Stimulated activated CD4-positive, alpha-beta T cell treated with anti-CD3 and anti-CD28 coated beads, Interleukin-15, amount 100 ng/mL, for 24 hours (primary cell): ENCODE measurements around the gene TREML4.
A peak's percentile ranks its signal among the peaks of the same experiment; 100 is the strongest.

ENCODE experiments used
- DNase-seq: peaks from one replicate; pipeline ENCODE4 v3.0.0-alpha.2; 2020

Gene TREML4

DNA sequence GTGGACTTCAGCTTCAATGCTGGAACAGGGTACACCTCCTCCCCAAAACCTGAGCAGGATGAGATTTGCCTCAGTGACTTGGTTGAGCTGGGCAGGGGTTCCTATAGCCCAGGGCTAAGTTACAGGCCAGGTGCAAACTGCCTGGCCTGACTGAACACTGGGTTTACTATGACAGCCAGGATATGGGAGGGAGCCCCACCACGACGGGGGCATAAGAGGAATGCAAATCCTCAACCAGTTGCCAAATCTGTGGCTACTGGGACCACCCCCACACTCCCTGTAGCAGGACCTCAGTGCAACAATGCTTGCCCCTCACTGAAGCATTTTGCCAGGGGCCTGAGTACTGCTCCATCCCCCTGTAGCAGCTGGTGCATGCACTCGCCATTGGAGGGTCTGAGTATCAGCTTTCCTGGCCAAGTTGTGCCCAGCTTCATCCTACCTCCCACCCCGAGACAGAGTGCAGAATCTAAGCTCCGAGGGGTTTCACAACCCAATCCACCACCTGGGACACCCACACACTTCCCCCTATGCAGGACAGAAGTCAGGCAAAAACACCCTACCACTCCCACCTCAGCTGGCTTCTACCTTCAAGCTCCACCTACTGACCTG, 27.6 kb downstream of the TREML4 start:
- no peak for DNase-seq

DNA sequence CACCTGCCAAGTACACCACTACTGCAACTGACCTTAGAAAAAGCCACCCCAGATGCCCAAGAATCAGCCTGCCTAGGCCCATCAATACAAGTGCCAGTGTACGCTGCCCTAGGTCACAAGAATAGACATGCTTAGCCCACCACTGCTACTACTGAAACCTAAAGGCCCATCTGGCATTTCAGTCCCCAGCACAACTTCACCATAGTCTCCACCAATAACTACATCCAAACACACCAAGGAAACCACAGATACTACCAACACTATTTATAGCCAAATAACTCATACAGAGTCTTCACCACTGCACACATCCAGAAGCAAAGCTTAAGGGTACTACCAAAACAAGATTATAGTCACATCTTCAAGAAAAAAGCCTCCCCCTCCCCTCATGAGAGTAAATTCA, 28.2 kb downstream of the TREML4 start:
- no peak for DNase-seq

DNA sequence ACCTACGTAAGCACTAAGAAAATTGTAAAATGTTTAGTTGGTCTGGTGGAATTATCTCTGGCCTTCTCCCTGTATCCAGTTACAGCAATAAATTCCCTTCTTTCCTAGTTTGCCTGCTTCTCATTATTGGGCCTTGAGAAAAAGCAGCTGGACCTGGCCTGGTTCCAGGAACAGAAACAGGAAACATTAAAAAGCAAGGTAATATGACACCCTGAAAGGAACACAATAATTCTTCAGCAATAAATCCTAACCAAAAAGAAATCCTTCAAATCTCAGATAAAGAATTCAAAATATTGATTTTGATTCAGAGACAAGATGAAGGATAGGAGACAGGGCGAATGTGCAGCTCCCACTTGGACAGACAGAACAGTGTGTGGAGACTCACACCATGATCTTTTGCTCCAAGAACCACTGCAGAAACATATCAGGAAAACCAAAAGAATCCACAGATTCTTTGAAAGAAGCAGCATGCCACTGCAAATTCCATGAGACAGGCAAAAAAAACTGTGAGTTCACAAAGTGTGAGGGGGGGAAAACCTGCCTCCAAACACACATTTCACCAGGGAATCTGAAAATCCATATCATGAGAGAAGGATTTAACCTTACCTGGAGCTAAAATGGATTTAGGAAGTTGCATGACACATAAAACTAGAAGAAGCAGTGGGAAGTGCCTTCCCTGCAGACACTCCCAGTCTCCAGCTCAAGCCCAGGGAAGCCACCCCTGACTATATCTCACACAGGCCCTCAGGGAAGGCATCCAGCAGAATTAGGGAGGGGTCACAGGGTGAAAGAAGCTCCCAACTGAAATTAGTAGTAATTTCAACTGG, 29.4 kb downstream of the TREML4 start:
- no peak for DNase-seq

DNA sequence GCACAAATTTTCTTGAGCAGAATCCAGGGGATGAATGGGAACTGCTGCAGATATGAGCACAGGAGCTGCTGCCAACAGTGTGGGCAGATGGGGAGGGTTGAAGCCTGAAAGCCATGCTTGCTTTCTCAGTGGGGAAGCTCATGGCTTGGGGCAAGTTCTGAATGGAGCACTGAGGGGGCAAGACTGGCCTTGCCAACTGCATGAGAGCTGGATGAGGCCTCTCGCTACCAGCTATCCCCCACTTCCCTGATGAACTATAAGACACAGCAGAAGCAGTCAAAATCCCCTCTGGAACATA, 30.0 kb downstream of the TREML4 start:
- no peak for DNase-seq

DNA sequence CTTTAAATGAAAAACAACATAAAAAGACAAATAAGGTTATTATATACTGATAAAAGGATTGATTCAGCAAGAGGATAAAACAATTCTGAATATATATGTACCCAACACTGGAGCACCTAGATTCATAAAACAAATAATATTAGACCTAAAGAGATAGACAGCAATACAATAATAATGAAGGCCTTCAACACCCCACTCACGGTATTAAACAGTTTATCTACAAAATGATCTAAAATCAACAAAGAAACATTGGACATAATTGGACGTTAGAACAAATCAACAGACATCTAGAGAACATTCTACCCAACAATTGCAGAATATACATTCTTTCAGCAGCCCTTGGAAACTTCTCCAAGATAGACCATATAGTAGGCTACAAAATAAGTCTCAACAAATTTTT, 34.3 kb downstream of the TREML4 start:
- no peak for DNase-seq

DNA sequence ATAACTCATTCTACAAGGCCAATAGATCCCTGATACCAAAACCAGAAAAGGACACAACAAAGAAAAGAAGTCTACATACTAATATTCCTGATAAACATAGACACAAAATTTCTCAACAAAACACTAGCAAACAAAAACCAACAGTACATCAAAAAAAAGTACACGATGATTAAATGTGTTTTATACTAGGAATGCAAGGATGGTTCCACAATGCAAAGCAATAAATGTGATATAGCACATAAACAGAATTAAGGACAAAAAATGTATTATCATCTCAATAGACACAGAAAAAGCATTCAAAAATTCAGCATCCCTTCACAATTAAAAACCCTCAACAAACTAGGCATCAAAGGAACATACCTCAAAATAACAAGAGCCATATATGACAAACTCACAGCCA, 35.1 kb downstream of the TREML4 start:
- DNase-seq = no peak

DNA sequence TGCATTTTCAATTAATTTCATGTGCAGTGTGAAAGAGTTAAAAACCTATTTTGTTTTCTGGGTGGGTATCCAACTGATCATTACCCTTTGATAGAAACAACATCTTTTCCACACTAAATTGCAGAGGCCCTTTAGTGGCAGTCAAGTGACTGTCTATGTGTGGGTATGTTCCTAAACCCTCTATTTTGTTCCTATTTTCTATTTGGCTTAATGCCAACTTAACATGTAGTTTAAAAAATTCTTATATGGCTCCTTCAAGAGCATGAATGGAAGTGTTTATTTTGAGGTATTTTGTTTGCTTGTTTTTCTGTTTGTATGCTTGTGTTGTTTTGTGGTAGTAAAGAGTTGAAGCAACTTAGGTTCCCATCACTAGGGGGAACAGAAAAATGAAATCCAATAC, 38.4 kb downstream of the TREML4 start:
- no peak for DNase-seq

DNA sequence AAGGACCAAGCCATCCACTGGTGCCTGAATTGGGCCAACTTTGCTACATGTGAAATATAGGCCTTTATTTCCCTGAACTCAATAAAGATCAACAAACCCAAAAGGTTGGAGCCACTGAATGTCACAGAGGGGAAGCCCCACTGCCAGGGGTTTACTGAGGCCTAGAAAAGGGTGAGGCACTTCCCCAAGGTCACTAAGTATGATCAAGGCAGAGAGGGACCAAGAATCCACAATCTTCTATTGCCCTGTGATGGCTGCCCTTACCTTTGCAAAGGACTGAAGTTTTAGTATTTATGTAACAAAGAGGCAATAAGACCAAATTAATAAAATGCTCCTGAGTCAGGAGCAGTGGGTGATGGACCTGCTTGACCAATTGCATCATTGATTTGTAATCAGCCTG, 40.3 kb downstream of the TREML4 start:
- no peak for DNase-seq

DNA sequence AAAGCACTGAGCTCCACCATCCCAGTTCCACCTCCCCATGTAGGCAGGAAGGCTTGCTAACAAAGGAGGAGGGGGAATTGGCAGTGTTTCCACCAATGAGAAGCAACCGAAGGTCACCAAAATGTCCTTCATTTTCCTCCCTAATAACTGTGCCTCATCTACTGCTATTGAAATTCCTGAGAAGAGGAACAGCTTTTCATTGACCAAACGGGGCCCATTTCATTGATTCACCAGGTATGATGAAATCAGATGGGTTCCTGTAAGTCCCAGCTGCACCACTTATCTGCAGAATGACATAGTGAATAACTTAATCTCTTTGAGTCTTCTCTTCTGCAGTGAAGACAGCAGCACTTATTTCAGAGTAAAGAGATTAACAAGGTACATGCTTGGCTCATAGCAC, 41.0 kb downstream of the TREML4 start:
- DNase-seq = no peak

DNA sequence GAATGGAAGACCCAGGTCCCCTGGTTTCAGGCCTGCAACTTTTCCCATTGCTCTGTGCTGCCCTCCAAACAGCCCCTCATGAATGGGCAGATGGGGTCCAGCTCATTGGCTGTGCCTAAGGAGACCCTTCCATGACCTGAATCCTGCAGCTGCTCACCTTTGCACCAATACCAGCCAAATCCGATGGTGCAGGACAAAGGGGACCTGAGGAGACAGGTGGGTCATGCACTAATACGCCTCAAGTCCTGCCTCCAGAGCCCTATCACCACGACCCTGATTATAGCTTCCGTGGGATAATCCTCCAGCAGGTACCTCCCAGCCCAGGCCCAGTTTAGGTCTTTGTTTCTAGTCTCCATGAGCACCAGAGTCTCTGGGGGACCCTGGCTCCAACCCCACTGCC, 41.6 kb downstream of the TREML4 start:
- no peak for DNase-seq

DNA sequence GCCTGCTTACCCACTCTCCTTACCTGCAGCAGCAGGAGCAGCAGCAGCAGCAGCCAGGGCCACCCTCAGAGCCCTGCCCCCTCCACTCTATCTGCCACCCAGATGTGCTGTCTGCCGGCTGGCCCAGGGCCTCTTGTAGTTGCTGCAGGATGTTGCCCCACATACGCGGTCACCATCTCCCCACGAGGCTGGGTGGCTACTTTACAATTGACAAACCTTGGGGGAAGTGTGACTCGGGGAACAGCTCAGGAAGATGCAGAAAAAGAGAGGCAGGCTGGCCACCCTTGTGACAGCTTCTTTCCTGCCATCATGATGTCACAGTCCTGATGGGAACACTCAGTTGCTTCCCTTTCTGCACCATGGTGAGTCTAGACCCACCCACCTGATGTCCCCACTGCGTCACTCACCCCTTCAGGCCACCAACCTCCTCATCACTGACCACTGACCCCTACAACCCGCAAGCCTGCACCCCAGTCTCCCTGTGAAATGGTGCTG, 43.8 kb downstream of the TREML4 start:
- no peak for DNase-seq

DNA sequence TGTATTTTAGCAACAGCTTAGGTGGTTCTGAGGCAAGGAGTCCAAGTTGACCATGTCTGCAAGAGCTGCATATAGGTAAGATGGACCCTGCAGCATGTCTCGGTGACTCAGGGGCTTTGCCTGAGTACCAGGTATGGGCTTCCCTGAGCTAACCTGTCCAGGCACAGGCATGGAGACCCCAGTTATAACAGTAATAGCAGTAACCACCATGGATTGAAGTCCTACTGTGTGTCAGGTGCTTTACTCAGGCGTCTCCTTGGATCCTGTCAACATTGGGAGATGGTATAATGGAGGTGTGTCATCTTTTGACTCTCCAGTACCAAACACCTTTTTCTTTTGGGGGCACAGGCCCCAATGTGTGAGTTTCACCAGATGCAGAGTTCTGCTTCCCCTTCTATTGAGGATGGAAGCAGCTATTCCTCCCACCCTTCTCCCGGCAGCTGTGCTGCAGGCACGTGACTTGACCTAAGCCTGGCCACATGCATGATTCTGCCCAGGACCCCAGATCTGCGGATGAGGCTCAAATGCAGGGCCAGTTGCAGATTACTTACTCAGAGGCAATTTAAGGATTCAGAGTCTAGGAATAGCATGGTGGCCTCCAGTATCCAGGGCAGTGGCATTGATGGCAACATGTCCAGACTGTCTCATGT, 44.6 kb downstream of the TREML4 start:
- no peak for DNase-seq

DNA sequence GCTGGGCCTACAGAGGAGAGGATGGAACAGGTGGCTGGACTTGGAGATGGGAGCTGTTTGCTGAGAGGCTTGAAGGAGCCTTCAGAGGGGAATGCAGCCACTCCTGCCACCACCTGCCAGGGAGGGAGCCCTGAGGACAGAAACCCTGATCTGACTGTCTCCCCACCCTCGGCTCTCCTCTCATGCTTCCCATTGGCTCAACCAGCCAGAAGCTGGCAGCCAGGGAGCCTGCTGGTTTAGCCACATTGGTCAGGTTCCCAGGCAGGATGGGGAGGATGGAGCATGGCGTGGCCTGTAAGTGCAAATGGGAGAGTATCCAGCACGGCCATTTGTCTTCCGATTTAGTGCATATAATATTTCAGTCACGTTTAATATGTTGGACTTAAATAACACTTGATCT, 45.6 kb downstream of the TREML4 start:
- DNase-seq = no peak

DNA sequence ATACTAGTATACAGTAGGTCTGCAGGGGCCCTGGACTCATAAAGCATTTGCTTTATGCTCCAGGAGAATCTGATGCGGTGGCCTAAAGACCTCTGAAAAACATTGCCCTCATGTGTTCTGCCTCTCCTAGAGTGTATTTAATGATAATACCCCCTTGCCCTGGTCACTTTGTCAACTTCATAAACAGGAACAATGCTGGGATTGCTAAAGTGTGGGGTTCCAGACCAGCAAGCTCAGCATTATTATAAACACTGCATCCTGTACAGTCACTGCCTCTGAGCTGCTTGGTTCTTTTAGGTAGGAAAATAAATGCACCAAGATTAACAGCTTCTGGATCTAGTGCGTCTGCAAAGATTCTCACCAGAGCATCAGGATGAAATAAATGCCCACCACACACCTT, 46.1 kb downstream of the TREML4 start:
- DNase-seq = no peak

DNA sequence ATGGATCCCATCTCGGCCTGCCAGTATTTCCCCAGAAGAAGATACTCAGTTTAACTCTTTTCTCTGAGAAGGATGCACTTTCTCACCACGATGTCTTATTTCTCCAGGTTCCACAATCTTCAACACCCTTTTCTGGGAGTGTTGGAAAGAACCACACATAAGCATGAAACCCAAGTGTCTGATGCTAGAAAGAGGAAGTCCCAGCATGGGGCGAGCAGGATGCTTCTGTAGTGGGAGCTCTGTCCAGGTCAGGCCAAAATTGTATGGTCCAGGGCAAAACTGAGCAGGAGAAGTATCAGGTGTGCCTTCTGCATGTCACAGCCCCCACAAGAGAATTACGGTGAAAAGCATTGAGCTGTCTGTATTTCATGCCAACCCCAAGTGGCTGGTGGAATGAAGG, 47.3 kb downstream of the TREML4 start:
- no peak for DNase-seq

DNA sequence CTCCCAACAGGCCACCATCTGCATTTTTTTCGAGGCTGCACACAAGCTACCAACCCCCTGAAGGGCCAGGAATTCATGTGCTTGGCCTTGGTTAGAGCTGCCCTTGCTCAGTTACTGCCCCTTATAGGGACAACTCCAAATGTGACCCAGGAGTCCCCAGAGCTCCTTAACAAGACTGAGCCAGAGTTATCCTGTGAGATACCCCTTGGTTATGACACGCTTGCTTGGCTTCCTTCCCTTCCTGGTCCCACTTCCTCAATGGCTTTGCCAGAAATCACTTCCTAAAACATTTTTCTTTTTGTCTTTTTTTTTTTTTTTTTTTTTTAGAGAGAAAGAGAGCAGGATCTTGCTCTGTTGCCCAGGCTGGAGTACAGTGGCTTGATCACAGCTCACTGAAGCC, 49.5 kb downstream of the TREML4 start:
- no peak for DNase-seq

DNA sequence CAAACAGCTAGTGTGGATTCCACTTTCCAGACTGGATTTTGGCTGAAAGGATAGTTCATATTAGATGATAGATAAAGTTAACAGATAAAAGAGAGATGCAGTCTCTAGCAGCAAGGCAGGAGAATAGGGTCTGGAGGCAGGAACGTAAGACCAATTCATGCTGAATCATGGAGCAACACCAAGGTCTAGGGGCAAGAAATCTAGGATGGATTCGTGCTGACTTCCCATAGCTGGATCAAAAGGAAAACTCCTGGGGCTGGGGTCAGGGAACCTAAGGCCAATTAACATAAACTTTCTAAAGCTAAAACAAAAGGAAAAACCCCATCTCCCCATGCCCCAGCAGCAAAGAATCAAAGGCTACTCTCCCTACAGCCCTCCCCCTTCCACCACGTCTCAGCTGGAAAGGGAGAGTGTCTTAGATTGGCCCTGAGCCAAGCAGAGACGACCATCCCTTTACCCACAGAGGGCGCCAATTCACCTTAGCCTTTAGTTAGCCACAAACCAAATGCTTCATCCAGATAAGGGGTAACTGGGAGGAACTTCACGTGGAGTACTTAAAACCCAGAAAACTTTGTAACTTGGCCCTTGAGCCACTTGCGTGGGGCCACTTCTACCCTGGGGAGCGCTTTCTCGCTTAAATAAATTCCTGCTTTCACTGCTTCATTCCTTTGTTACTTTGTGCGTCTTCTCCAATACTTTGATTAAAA, 50.7 kb downstream of the TREML4 start:
- DNase-seq = peak; percentile 75

DNA sequence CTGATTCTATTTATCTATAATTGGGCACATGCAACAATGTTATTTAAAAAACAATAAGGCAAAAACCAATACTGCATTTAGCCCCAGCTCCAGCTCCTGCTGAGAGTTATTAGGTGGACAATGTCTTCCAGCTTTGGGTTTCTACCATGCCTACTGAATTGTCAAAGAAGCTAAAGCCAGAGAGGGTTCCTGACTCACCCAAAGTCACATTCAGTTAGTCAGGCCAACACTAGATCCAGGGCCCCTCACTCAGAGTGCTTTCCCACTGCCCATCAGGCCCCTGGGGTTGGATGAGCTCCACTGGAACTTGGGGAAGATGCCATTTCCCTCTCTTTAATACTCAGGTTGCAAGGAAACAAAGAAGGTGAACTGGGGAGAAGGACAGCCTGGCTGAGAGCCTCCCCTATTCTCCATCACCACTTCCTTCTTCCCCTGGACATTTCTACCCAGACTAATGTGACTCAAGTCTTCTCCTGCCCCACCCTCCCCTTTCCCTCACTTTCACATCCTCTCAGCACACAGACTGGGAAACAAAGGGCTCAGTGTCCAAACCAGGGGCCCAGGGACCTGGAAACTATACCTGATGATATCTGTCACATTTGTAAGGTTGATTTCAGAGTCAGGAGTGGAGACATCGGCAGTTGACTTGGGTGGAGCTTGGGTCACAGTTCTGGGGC, 52.4 kb downstream of the TREML4 start:
- DNase-seq = no peak

DNA sequence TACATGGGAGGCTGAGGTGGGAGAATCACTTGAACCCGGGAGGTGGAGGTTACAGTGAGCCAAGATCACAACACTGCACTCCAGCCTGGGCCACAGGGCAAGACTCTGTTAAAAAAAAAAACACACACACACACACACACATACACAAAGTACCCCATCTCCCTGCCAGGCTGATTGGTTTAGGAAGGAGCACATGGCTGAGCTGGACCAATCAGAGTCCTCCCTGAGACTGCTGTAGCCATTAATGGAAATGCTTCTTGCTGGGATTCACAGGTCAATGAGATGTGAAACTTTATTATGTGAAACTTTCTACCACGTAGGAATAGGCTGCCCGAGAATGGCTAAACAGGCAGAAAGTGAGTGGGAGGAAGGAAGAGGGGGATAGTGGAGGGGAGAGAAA, 55.5 kb downstream of the TREML4 start:
- DNase-seq = no peak

DNA sequence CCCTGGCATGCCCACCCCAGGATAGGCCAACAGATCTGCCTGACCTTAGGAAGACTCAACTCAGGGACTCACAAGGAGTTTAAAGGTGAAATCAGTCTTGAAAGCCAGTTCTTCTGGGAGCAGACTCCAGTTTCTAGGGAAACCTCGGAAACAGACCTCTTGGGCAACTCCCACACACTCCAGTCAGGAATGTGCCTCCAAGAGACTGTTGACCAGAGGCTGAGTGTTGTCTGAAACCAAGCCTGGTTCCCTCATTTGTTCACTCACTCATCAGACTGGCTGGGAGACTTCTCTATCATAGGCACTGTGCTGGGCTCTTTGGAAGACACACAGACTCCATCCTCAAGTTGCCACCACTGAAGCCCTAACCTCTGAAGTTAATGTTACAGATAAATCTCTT, 56.6 kb downstream of the TREML4 start:
- no peak for DNase-seq

DNA sequence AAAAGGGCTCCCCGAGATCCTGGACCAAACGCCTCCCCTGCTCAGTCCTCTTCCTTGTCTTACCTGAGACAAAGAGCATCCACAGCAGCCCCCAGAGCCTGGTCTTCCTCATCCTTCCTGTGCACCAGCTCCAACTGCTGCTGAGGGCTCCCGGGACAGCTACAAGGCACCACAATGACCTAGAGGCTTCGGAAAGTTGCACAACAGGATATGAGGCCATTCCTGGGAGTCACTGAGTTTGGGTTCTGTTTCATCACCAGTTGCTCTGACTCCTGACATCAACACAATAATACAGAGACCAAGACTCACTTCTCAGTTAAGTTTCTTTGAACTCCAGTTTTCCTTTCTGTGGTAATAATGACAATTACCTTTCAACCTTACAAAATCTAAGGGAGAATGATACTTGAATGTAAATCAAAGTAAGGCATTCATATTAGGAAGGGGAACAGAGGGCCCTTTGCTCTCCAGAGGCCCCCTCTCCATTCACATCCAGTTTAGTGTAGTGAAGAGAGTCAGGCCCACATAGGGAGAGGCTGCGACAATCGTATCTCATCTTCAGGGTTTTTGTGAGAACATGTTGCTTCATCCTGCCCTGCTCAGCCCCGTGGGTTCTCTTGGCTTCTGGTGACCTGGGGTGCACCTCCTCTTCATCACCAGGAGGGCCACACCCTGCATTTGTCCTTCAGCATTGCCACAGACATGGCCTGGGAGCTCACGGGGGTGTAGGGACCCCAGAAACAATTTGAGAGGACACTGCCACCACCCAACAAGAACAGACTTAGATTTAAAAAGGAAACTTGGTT, 58.6 kb downstream of the TREML4 start, which contains the start of gene TREM1:
Gene TREM1, minus strand, starts transcription at position 139 of the 803 bp plus-strand sequence. Its CDS starts 27 bp downstream, at position 112.
- no peak for DNase-seq
